ELF-1 (cell line): ENCODE results near the gene ADGRL1.

Source experiments
- DNase-seq: peaks from one replicate; pipeline ENCODE4 v3.0.0-alpha.2; 2016; ENCODE audit warnings: low read depth, low spot score

ADGRL1 gene

GRCh38 chr19:14139944-14140343 lies 66.0 kb downstream of the ADGRL1 start:
- peak; percentile 87 for DNase-seq

DNA sequence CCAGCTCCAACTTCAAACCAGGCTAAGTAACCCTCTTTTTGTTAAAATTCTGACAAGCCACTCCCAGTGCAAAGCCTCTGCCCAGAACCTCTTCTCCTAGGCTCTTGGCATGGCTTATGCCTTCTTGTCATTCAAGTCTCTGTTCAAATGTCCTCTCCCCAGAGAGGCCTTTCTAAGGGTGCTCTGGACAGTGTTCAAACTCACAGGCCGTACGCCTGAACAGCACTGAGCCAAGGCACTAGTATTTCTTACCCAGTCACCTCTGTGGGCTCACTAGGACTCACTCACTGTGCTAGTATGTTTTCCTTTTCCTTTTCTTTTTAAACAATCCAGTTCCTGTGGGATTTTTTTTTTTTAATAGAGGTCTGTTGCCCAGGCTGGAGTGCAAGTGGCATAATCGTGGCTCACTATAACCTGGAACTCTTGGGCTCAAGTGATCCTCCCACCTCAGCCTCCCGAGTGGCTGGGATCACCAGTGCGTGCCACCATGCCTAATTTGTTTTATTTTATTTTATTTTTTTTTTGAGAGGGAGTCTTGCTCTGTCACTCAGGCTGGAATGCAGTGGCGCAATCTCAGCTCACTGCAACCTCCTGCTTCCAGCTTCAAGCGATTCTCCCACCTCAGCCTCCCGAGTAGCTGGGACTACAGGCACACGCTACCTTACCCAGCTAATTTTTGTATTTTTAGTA lies 67.2 kb downstream of the ADGRL1 start:
- no peak for DNase-seq

- peak; percentile 100 for DNase-seq
Measured at GRCh38 chr19:14136509-14137281, 69.3 kb downstream of the ADGRL1 start, which contains the start of gene ASF1B. Gene ASF1B (minus strand): TSS chr19:14136589. CDS start chr19:14136456, 133 bp downstream.

DNA sequence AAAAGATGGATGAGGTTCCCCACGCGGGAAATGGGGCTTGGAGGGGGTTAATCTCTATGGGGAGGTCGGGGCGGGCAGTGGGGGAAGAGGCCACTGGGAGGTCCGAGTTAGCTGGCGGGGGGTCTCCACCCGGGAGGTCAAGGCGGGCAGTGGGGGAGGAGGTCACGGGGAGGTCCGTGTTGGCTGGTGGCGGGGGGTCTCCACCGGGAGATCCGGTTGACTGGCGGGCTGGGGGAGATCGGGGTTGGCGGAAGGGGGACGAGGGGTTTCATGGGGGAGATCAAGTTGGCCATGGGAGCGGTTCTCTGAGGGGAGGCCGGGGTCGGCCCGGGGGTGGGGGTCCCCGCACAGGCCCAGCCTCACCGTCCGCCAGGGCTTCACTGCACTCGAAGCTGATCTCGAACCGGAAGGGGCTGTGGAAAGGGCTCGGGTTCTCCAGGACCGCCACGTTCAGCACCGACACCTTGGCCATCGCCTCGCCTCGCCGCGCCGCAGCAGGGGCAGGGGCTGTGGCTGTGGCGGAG lies 69.9 kb downstream of the ADGRL1 start:
- DNase-seq = no peak

- DNase-seq = no peak
Measured at GRCh38 chr19:14135355-14135754, 70.6 kb downstream of the ADGRL1 start.

DNA sequence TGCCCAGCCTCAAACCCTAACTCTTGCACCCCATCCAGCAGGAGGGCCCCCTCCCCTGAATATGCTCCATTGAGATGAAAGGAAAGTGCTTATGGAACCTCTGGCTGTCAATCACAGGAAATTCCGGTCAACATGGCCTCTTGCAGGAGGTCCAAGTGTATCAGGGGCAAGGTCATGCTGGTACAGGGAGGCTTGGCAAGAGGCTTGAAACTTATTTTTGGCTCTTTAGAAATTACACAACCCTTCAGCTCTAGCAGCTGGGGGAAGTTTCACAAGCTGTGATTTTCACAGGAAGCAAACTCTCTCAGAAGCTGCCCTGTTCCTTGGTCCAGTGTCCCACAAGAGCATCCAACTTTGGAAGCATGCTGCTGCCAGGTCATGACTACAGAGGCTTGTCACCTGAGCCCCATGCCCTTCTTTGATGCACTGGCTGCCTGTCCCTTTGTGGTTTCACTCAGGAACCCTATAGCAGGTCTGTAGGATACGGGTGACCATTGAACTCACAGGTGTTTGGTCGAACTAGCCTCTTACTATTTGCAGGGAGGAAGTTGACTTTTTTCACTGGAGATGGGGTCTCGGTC lies 78.0 kb downstream of the ADGRL1 start:
- DNase-seq = no peak

DNA sequence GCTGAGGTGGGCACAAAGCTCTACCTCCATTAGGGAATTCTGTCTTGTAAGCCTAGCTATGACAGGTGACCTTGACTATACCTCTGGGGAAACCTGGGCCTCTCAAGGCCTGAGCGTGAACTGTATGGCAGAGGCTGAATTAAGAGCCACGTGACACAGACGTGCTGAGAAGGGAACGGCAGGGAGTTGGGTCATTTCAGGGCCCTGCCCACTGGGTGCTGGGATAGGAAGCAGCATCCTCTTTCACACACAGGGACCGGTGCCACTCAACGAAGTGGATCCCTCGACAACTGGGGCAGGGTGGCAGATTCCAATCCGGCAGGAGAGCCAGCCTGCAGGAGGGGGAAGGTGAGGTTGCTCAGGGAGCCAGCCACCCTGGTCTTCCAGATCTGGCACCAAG lies 78.8 kb downstream of the ADGRL1 start:
- no peak for DNase-seq

DNA sequence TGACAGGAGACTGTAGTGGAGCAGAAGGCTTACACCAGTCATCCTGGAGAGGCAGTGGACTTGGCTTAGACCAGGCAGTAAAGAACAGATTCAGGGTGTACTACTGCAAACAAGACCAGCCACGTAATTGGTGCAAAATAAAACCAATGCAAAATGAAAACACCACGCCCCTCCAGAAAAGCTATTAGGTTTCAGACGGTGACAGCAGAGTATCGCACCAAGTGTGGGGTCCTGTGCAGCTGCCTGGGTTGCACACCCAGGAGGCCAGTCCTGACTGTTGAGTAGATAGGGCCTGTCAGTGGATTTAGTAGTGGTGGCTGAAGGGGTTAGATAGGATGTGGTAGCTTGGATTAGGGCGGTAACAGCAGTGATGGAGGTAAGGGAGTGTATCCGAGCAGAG lies 83.0 kb downstream of the ADGRL1 start:
- no peak for DNase-seq

DNA sequence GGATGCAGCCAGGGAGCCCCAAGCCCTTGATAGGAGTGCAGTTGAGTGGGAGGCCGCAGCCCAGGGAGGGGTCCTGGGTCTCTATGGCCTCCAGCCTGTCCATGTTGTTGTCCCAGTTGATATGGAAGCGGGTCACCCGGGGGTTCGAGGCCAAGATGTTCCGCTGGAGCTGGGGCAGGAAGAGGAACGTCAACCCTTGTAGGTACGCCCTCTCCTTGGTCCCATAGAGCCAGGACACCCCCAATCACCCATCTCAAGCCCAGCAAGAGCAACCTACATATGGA lies 85.5 kb downstream of the ADGRL1 start:
- no peak for DNase-seq

GRCh38 chr19:14119644-14120496 lies 86.1 kb downstream of the ADGRL1 start:
- no peak for DNase-seq

GRCh38 chr19:14119146-14119545 lies 86.8 kb downstream of the ADGRL1 start:
- DNase-seq = no peak

- peak; percentile 73 for DNase-seq
Measured at GRCh38 chr19:14118165-14119051, 87.6 kb downstream of the ADGRL1 start.

DNA sequence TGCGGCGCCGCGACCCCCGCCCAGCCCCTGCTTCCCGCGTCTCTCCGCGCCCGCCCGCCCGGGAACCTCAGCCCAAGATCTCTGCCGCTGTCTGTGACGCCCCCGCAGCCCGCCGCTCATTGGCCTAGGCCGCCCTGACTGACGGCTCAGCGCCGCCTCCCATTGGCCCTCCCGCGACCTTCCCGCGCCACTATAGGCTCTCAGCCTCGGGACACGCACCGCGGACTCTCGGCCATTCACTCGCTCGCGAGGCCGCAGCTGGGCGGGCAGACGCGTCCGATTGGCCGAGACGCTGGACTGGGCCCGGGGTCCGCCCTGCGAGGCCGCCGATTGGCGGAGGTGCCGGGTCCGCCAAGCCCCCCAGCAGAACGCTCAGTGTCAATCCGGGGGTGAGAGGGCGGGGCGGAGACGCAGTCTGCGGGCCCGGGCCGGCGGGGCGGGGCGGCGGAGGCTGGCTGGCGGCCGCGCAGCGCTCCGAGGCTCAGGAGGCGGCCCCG lies 88.3 kb downstream of the ADGRL1 start, which contains the start of gene PRKACA:
Gene PRKACA (minus strand): TSS at position 95 of the 497 bp plus-strand sequence. CDS start 215 bp downstream, outside the sequence.
- DNase-seq = peak; percentile 99

DNA sequence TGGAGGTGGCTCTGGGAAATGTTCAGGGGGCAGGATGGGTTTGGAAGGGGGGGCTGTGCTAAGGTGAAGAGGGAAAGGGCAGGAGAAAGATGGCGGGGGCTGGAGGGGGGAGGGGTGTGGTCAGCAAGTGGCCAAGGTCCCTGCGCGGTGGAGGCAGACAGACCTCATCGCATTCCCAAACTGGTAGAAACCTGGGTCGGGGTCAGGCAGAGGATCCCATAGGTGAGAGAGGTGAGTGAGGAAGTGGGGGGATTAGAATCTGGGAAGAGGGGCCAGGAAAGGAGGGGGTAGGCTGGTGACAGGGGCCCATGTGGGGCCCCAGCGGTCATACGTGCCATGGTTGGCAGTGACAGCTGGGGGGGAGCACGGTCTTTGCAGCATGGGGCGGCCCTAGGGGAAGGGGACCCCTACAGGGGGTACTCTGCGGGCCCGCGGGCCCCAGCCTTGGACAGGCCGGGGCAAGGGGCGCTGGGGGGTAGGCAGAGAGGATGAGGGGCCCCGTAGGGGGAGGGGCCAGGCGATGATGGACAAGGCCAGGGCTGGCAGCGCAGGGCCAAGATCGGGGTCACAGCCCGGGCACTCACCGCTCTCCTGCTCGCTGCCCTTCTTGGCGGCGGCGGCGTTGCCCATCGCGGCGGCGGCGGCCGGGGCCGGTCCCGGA lies 88.9 kb downstream of the ADGRL1 start:
- DNase-seq = no peak

DNA sequence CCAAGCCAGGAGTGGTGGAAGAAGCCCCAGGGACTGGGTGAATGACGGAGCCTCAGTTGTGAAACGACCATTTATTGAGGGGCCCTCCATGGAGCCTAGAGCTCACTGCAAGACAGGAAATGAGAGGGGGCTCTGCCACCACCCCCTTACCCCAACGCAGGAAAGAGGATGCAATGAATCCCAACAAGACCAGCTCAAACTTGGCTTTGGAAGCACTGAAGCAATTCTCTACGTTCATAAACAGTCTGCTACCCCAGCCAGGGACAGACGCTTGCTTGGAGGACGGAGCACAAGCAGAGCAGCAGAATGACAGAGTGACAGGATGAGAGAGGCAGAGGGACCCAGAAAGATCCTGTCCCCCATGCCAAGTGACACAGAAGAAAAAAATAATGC lies 89.4 kb downstream of the ADGRL1 start:
- DNase-seq = no peak

DNA sequence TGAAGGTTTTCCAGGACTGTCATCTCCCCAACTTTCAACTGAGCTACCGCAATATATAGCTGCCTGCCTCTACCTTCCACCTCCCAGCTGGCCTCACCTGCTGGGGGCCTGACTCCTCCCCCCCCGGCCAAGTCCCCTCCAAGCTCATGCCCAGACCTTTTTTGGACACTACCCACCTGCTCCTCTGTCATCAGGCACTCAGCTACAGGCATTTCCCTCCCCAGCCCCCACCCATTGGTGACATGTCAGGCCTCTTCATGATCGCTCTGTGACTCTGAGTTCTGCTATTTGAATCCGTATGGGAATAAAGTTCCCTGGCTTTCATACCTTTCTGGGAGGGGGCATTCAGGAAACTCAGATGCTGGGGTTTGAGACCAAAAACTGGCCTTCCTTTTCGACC lies 90.2 kb downstream of the ADGRL1 start:
- no peak for DNase-seq

- peak; percentile 53 for DNase-seq
Measured at GRCh38 chr19:14114854-14115253, 91.1 kb downstream of the ADGRL1 start.

DNA sequence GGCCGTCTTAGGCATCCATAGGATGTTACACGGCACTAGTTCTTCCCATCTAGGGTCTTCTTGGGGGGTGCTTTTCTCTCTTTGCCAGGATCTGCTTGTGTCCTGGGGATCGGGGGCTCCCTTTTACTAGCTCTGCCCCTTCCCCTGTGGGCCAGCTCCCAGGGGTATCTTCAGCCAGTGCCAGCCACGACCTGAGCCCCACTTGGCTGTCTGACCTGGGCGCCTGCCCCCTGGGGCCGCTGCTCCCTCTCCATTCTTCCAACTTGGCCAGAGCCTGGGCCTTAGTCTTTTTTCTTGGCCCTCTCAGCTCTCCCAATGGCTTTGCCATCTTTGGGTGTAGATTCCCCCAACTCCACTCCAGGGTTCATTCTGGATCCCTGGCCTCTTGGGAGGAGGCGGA lies 91.5 kb downstream of the ADGRL1 start:
- no peak for DNase-seq

DNA sequence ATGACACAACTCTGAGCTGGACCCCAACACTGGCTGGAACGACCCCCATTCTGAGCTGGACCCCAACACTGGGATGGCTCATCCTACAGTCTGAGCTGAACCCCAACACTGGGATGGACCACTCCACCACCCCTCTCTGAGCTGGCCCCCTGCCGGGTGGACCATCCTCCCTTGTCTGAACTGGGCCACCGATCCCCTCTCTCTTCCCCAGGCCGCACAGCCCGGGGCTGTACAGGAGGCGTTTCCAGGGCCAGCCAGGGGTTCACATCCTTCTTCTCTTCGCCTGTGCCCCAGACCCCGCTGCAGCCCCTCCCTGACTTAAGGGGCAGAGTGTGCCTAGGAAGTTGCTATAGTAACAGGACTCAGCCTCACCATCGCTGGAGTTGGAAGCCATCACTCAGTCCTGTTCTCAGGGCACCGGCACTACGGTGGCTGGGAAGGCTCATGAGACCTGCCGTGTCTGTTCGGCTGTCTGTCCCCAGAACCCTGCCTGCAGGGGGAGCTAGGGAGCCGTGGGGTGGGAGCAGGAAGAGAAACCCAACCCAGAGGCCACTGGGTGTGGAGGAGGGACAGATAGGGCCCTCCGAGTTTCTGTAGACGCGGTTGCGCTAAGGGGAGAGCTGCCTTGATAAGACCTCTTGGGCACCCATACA lies 92.1 kb downstream of the ADGRL1 start:
- DNase-seq = peak; percentile 43
